HEK293T (cell line): Measurements from ENCODE around the gene WDR45B.

Experiments
- BHLHE40 ChIP-seq: fragments of 450-650 bp; IDR thresholded peaks from 2 replicates; pipeline ENCODE4 v1.6.1; 2016; ENCODE audit warnings: mild to moderate bottlenecking, moderate library complexity, borderline replicate concordance
- ELF4 ChIP-seq: fragments of 450-650 bp; IDR thresholded peaks from 2 replicates; pipeline ENCODE4 v1.6.1; 2017; ENCODE audit warnings: antibody characterized with exemption
- FOXA1 ChIP-seq: fragments of 450-650 bp; IDR thresholded peaks from 2 replicates; pipeline ENCODE4 v1.6.1; 2016; ENCODE audit warnings: mild to moderate bottlenecking
- FOXK2 ChIP-seq: fragments of 450-650 bp; IDR thresholded peaks from 2 replicates; pipeline ENCODE4 v1.6.1; 2016; ENCODE audit warnings: mild to moderate bottlenecking
- FOXM1 ChIP-seq: fragments of 450-650 bp; IDR thresholded peaks from 2 replicates; pipeline ENCODE4 v1.6.1; 2017; ENCODE audit warnings: mild to moderate bottlenecking, borderline replicate concordance
- L3MBTL2 ChIP-seq: fragments of 450-650 bp; conservative IDR thresholded peaks from 2 replicates; pipeline ENCODE4 v1.6.1; 2016; ENCODE audit warnings: mild to moderate bottlenecking
- LEF1 ChIP-seq: fragments of 450-650 bp; IDR thresholded peaks from 2 replicates; pipeline ENCODE4 v1.6.1; 2017; ENCODE audit warnings: mild to moderate bottlenecking, borderline replicate concordance
- NFRKB ChIP-seq: fragments of 450-650 bp; IDR thresholded peaks from 2 replicates; pipeline ENCODE4 v1.6.1; 2016; ENCODE audit warnings: mild to moderate bottlenecking, moderate library complexity
- PKNOX1 ChIP-seq: fragments of 450-650 bp; IDR thresholded peaks from 2 replicates; pipeline ENCODE4 v1.6.1; 2016
- SP1 ChIP-seq: fragments of 450-650 bp; IDR thresholded peaks from 2 replicates; pipeline ENCODE4 v1.6.1; 2017
- SUZ12 ChIP-seq: fragments of 450-650 bp; IDR thresholded peaks from 2 replicates; pipeline ENCODE4 v1.6.1; 2016; ENCODE audit warnings: mild to moderate bottlenecking
- TARDBP ChIP-seq: fragments of 450-650 bp; IDR thresholded peaks from 2 replicates; pipeline ENCODE4 v1.6.1; 2016

- no peak for TF ChIP-seq ELF4
- TF ChIP-seq SUZ12: no peak
- TF ChIP-seq TARDBP: no peak
- no peak for TF ChIP-seq L3MBTL2
- no peak for TF ChIP-seq SP1
- no peak for TF ChIP-seq FOXA1
- TF ChIP-seq BHLHE40: no peak
- no peak for TF ChIP-seq FOXK2
- TF ChIP-seq NFRKB: no peak
- no peak for TF ChIP-seq PKNOX1
- TF ChIP-seq LEF1: no peak
- no peak for TF ChIP-seq FOXM1
Observed at GRCh38 chr17:82630212-82630611, 18.0 kb downstream of the WDR45B start.
